Loucy (cell line): ENCODE data around the gene ZNF845.
A peak's percentile ranks its signal among the peaks of the same experiment; 100 is the strongest.

Source experiments
- H2AFZ ChIP-seq: fragments of 200-600 bp; sonication (generic); 2 replicates; pipeline ENCODE4 v1.6.0; 2016; ENCODE audit warnings: antibody characterized with exemption, mild to moderate bottlenecking, low read length, moderate library complexity
- H3F3A ChIP-seq: fragments of 200-600 bp; 2 replicates; pipeline ENCODE4 v1.6.0; 2016; ENCODE audit warnings: antibody characterized with exemption, low read depth, mild to moderate bottlenecking
- H3K27me3 ChIP-seq: fragments of 200-600 bp; sonication (generic); 2 replicates; pipeline ENCODE4 v1.6.1; 2014; ENCODE audit warnings: low read length, mild to moderate bottlenecking; ENCODE audit not compliant: insufficient read depth, poor library complexity, severe bottlenecking
- H3K36me3 ChIP-seq: fragments of 200-600 bp; sonication (generic); 2 replicates; pipeline ENCODE4 v1.6.1; 2016; ENCODE audit warnings: low read length; ENCODE audit not compliant: insufficient read depth
- H3K4me1 ChIP-seq: fragments of 200-600 bp; sonication (generic); 2 replicates; pipeline ENCODE4 v1.5.1; 2014; ENCODE audit warnings: low read length, mild to moderate bottlenecking; ENCODE audit not compliant: insufficient read depth, poor library complexity, severe bottlenecking
- H3K4me2 ChIP-seq: fragments of 200-600 bp; sonication (generic); 2 replicates; pipeline ENCODE4 v1.6.0; 2014; ENCODE audit warnings: antibody characterized with exemption, low read length, low read depth, mild to moderate bottlenecking; ENCODE audit not compliant: poor library complexity, severe bottlenecking
- H3K4me3 ChIP-seq: fragments of 200-600 bp; sonication (generic); 2 replicates; pipeline ENCODE4 v1.5.1; 2014; ENCODE audit warnings: low read length, mild to moderate bottlenecking, mixed read lengths; ENCODE audit not compliant: poor library complexity, severe bottlenecking
- H3K79me2 ChIP-seq: fragments of 200-600 bp; sonication (generic); 2 replicates; pipeline ENCODE4 v1.6.1; 2014; ENCODE audit warnings: low read length; ENCODE audit not compliant: insufficient read depth
- H3K9ac ChIP-seq: fragments of 200-600 bp; sonication (generic); 2 replicates; pipeline ENCODE4 v1.6.0; 2014; ENCODE audit warnings: mild to moderate bottlenecking, low read depth, low read length, moderate library complexity; ENCODE audit not compliant: poor library complexity, severe bottlenecking
- H3K9me2 ChIP-seq: fragments of 200-600 bp; sonication (generic); replicated peaks from 2 replicates; pipeline ENCODE4 v1.6.1; 2016; ENCODE audit warnings: low read depth, low read length, mixed read lengths
- H3K9me3 ChIP-seq: fragments of 200-600 bp; sonication (generic); 2 replicates; pipeline ENCODE4 v1.6.1; 2014; ENCODE audit warnings: mild to moderate bottlenecking, antibody characterized with exemption, low read length, low read depth; ENCODE audit not compliant: insufficient read depth
- H4K20me1 ChIP-seq: fragments of 200-600 bp; sonication (generic); 2 replicates; pipeline ENCODE4 v1.6.0; 2014; ENCODE audit warnings: antibody characterized with exemption, low read length, mild to moderate bottlenecking; ENCODE audit not compliant: insufficient read depth, poor library complexity, severe bottlenecking
- CTCF ChIP-seq: fragments of 200-600 bp; sonication (generic); conservative IDR thresholded peaks from 2 replicates; pipeline ENCODE4 v1.5.1; 2014; ENCODE audit warnings: mild to moderate bottlenecking, antibody characterized with exemption, low read length
- EZH2phosphoT487 ChIP-seq: fragments of 200-600 bp; IDR thresholded peaks from 2 replicates; pipeline ENCODE4 v1.6.1; 2018; ENCODE audit warnings: antibody characterized with exemption, mild to moderate bottlenecking, moderate library complexity, borderline replicate concordance

ZNF845 gene

GRCh38 chr19:53311897-53312296, 21.7 kb upstream of the ZNF845 start:
- no peaks in the 10 kb centered on the region for H3K9me2 ChIP-seq
- H4K20me1 ChIP-seq, result no peaks in the 10 kb centered on the region
- H3K9me3 ChIP-seq, result no peaks in the 10 kb centered on the region
- H2AFZ ChIP-seq, result no peak overlapping the region
- H3K4me1 ChIP-seq, result no peaks in the 10 kb centered on the region
- TF ChIP-seq CTCF, result no peak
- TF ChIP-seq EZH2phosphoT487, result no peak
- no peak overlapping the region for H3K9ac ChIP-seq
- no peaks in the 10 kb centered on the region for H3K36me3 ChIP-seq
- H3F3A ChIP-seq, result no peaks in the 10 kb centered on the region
- H3K27me3 ChIP-seq, result no peaks in the 10 kb centered on the region
- no peak overlapping the region for H3K4me2 ChIP-seq
- no peak overlapping the region for H3K4me3 ChIP-seq
- H3K79me2 ChIP-seq, result no peaks in the 10 kb centered on the region

- peaks cover 1% of the 10 kb centered on the region for H4K20me1 ChIP-seq
- no peaks in the 10 kb centered on the region for H3K27me3 ChIP-seq
- no peaks in the 10 kb centered on the region for H3F3A ChIP-seq
- H3K36me3 ChIP-seq, result no peaks in the 10 kb centered on the region
- no peaks in the 10 kb centered on the region for H3K9me2 ChIP-seq
- no peaks in the 10 kb centered on the region for H3K9me3 ChIP-seq
- no peak overlapping the region for H2AFZ ChIP-seq
- peaks cover 4% of the 10 kb centered on the region for H3K4me1 ChIP-seq
- H3K9ac ChIP-seq, result no peak overlapping the region
- H3K4me2 ChIP-seq, result no peak overlapping the region
- TF ChIP-seq EZH2phosphoT487 (no peak), CTCF (no peak)
- no peak overlapping the region for H3K4me3 ChIP-seq
- peaks cover 3% of the 10 kb centered on the region for H3K79me2 ChIP-seq
Observed at GRCh38 chr19:53328967-53329366, 4.6 kb upstream of the ZNF845 start.

GRCh38 chr19:53332484-53332883, 1.1 kb upstream of the ZNF845 start:
- H2AFZ ChIP-seq, result no peak overlapping the region
- peaks cover 15% of the 10 kb centered on the region for H3K4me1 ChIP-seq
- H4K20me1 ChIP-seq, result peaks cover 3% of the 10 kb centered on the region
- H3K4me2 ChIP-seq, result peak overlapping the region; percentile 85
- H3K9me2 ChIP-seq, result no peaks in the 10 kb centered on the region
- peak overlapping the region; percentile 92 for H3K4me3 ChIP-seq
- no peaks in the 10 kb centered on the region for H3K9me3 ChIP-seq
- peak overlapping the region; percentile 77 for H3K9ac ChIP-seq
- H3K36me3 ChIP-seq, result no peaks in the 10 kb centered on the region
- H3F3A ChIP-seq, result no peaks in the 10 kb centered on the region
- no peaks in the 10 kb centered on the region for H3K27me3 ChIP-seq
- H3K79me2 ChIP-seq, result peaks cover 26% of the 10 kb centered on the region
- TF ChIP-seq EZH2phosphoT487, result no peak
- TF ChIP-seq CTCF, result no peak
